Measurements from ENCODE around the gene LRMDA.

DNA sequence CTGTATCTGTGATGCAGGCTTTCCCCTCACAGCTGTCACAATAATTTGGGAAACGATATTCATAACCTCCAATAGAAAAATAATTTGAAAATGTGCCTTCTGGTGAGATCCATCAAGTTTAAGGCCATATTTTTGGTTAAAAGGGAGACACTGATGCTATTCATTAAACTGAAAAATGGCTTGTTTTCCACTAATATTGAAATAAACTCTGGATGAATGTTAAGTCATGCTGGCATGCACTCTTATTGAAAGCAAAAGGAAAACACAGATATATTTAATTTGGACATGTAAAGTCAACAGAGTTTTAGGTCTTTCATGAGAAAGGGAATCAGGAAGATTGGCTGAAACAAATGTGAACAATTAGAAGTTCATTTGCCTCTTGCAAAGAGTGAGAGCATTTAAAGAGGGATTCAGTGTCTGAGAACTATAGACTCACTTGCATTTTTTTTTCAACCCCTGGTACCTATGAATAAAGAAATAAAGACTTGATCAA, 879.2 kb downstream of the LRMDA start:
- TF ChIP-seq, protein P1, sequence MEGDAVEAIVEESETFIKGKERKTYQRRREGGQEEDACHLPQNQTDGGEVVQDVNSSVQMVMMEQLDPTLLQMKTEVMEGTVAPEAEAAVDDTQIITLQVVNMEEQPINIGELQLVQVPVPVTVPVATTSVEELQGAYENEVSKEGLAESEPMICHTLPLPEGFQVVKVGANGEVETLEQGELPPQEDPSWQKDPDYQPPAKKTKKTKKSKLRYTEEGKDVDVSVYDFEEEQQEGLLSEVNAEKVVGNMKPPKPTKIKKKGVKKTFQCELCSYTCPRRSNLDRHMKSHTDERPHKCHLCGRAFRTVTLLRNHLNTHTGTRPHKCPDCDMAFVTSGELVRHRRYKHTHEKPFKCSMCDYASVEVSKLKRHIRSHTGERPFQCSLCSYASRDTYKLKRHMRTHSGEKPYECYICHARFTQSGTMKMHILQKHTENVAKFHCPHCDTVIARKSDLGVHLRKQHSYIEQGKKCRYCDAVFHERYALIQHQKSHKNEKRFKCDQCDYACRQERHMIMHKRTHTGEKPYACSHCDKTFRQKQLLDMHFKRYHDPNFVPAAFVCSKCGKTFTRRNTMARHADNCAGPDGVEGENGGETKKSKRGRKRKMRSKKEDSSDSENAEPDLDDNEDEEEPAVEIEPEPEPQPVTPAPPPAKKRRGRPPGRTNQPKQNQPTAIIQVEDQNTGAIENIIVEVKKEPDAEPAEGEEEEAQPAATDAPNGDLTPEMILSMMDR (IDR thresholded peaks at IDR 0.05 in 2 of 3, conservative IDR thresholded peaks at IDR 0.05 in 1 of 3; ENCODE audit: borderline replicate concordance in 1 of 3, insufficient read depth in 1 of 3, low read depth in 2 of 3, low read length in 2 of 3) = no peak
- TF ChIP-seq POLR2AphosphoS5 (IDR thresholded peaks at IDR 0.05; ENCODE audit: low read depth, low read length) = no peak

All from HCT116 (cell line).